ENCODE results near the gene TAF15.

- TF ChIP-seq CTCF (IDR thresholded peaks at IDR 0.05) (no peak), EP300 (IDR thresholded peaks at IDR 0.05) (no peak), POLR2A (IDR thresholded peaks at IDR 0.05) (no peak)
Observed at GRCh38 chr17:35774499-35774898, 34.8 kb upstream of the TAF15 start.

Data from tibial nerve (tissue), 4 donors.